PC-3 (cell line): ENCODE data around the gene WDR59. TPM values are rescaled to one million over a fixed set of nuclear protein-coding genes. Genes with fewer than 3 reads are reported as not detected.

Experiments
- ATAC-seq: fragments of 200-7000 bp; cut with Tn5 transposase; 2 replicates; pipeline ENCODE4 v1.9.1; 2020; ENCODE audit warnings: mild to moderate bottlenecking, moderate library complexity
- BruUV-seq: library from RNA; stranded (reverse); fragments of 400-500 nt; replicated peaks from 2 replicates; lab custom pipeline; 2021; lab: Mats Ljungman, UMichigan
- CTCF ChIA-PET: fragments of 300-600 bp; sonication (Branson Sonifier 250); formaldehyde crosslinking; loops from one replicate; lab custom pipeline; 2022; ENCODE audit warnings: antibody characterized with exemption; lab: Charles Lee
- POLR2A ChIA-PET: fragments of 300-600 bp; sonication (Branson Sonifier 250); formaldehyde crosslinking; loops from one replicate; lab custom pipeline; 2022; ENCODE audit warnings: antibody characterized with exemption; ENCODE audit not compliant: unreplicated experiment; lab: Charles Lee
- DNase-seq: peaks from one replicate; pipeline ENCODE4 v3.0.0-alpha.2; 2015
- H2AFZ ChIP-seq: fragments of 300-600 bp; sonication (generic); 2 replicates; pipeline ENCODE4 v1.6.0; 2016; ENCODE audit warnings: antibody characterized with exemption, low read length
- H3F3A ChIP-seq: fragments of 300-600 bp; sonication (generic); one replicate; pipeline ENCODE4 v1.6.0; 2017; ENCODE audit warnings: antibody characterized with exemption, low read length, control low read depth, mild to moderate bottlenecking; ENCODE audit not compliant: unreplicated experiment
- H3K27ac ChIP-seq: fragments of 300-600 bp; sonication (generic); 2 replicates; pipeline ENCODE4 v1.5.1; 2016; ENCODE audit warnings: mild to moderate bottlenecking, low read length
- H3K27me3 ChIP-seq: fragments of 300-600 bp; sonication (generic); 2 replicates; pipeline ENCODE4 v1.6.1; 2016; ENCODE audit warnings: low read length, mixed read lengths
- H3K36me3 ChIP-seq: fragments of 300-600 bp; sonication (generic); 2 replicates; pipeline ENCODE4 v1.6.1; 2016; ENCODE audit warnings: low read depth, mixed run types, low read length, mixed read lengths
- H3K4me1 ChIP-seq: fragments of 300-600 bp; sonication (generic); 2 replicates; pipeline ENCODE4 v1.5.1; 2016; ENCODE audit warnings: low read length; ENCODE audit not compliant: insufficient read depth
- H3K4me2 ChIP-seq: fragments of 300-600 bp; sonication (generic); 2 replicates; pipeline ENCODE4 v1.6.0; 2016; ENCODE audit warnings: low read length
- H3K4me3 ChIP-seq: fragments of 300-600 bp; sonication (generic); 2 replicates; pipeline ENCODE4 v1.5.1; 2016; ENCODE audit warnings: mild to moderate bottlenecking, low read length, mixed read lengths
- H3K79me2 ChIP-seq: fragments of 300-600 bp; sonication (generic); 2 replicates; pipeline ENCODE4 v1.6.1; 2017; ENCODE audit warnings: low read length, mixed read lengths
- H3K9ac ChIP-seq: fragments of 300-600 bp; sonication (generic); 2 replicates; pipeline ENCODE4 v1.6.0; 2016; ENCODE audit warnings: mild to moderate bottlenecking, low read length
- H3K9me2 ChIP-seq: fragments of 300-600 bp; sonication (generic); replicated peaks from 2 replicates; pipeline ENCODE4 v1.6.1; 2016; ENCODE audit warnings: mixed run types, low read length, mixed read lengths
- H3K9me3 ChIP-seq: fragments of 300-600 bp; sonication (generic); 2 replicates; pipeline ENCODE4 v1.6.1; 2016; ENCODE audit warnings: low read length, mixed read lengths
- H4K20me1 ChIP-seq: fragments of 300-600 bp; sonication (generic); 2 replicates; pipeline ENCODE4 v1.6.1; 2016; ENCODE audit warnings: low read length, mixed read lengths
- CTCF ChIP-seq: fragments of 300-600 bp; sonication (generic); conservative IDR thresholded peaks from 2 replicates; pipeline ENCODE4 v1.5.1; 2017; ENCODE audit warnings: antibody characterized with exemption, low read depth, mild to moderate bottlenecking, low read length
- EZH2 ChIP-seq: fragments of 300-600 bp; sonication (generic); IDR thresholded peaks from one replicate; pipeline ENCODE4 v1.6.1; 2017; ENCODE audit warnings: antibody characterized with exemption, mild to moderate bottlenecking, low read length; ENCODE audit not compliant: unreplicated experiment
- EZH2phosphoT487 ChIP-seq: fragments of 300-600 bp; sonication (generic); IDR thresholded peaks from 2 replicates; pipeline ENCODE4 v1.6.1; 2018; ENCODE audit warnings: mild to moderate bottlenecking, antibody characterized with exemption, low read length, borderline replicate concordance
- intact Hi-C: fragments of 100-400 bp; cut with micrococcal nuclease; formaldehyde crosslinking; loops from 2 replicates; pipeline ENCODE4 v1.9.0; 2023
- total RNA-seq: library from RNA; depleted of rRNA; stranded (reverse); fragments of >200 nt; gene quantifications from 2 replicates; pipeline ENCODE4 v1.2.3, GENCODE V29; 2014

WDR59 gene
- total RNA-seq, 1 experiment from 2014 or later = 11.8 TPM

GRCh38 chr16:75025761-75026160 lies 40.8 kb upstream of the WDR59 start:
- H3K4me1 ChIP-seq = peaks cover 24% of the 10 kb centered on the region
- no peak overlapping the region for H3K9ac ChIP-seq
- no peak overlapping the region for H2AFZ ChIP-seq
- H3K9me2 ChIP-seq = no peaks in the 10 kb centered on the region
- no peaks in the 10 kb centered on the region for H3K27me3 ChIP-seq
- no peak overlapping the region for H3K4me3 ChIP-seq
- DNase-seq (no peak), ATAC-seq (no peak)
- H3K79me2 ChIP-seq = peaks cover 78% of the 10 kb centered on the region
- peaks cover 7% of the 10 kb centered on the region for H3K36me3 ChIP-seq
- no TSS peak for BruUV-seq
- TF ChIP-seq CTCF (no peak), EZH2 (no peak), EZH2phosphoT487 (no peak)
- intact Hi-C loops = no loop called here
- ChIA-PET CTCF (no interaction called here), POLR2A (interaction anchor here (0.5 kb wide), 1 partner anchor 597 kb away, joined by 3 read pairs; the partner anchor contains the start of gene ADAT1)
- no peaks in the 10 kb centered on the region for H4K20me1 ChIP-seq
- H3K4me2 ChIP-seq = no peak overlapping the region
- H3F3A ChIP-seq = peaks cover 7% of the 10 kb centered on the region
- H3K9me3 ChIP-seq = peaks cover 5% of the 10 kb centered on the region
- no peak overlapping the region for H3K27ac ChIP-seq

GRCh38 chr16:75024594-75024993 lies 39.7 kb upstream of the WDR59 start:
- Histone ChIP-seq H3K4me3 (no peak overlapping the region), H3K36me3 (peaks cover 9% of the 10 kb centered on the region), H3K9me3 (peaks cover 5% of the 10 kb centered on the region), H3K27ac (no peak overlapping the region), H3K9me2 (no peaks in the 10 kb centered on the region), H3K9ac (no peak overlapping the region), H2AFZ (no peak overlapping the region), H3K79me2 (peaks cover 80% of the 10 kb centered on the region), H3F3A (no peaks in the 10 kb centered on the region), H3K4me2 (no peak overlapping the region), H3K27me3 (no peaks in the 10 kb centered on the region), H3K4me1 (peaks cover 13% of the 10 kb centered on the region), H4K20me1 (no peaks in the 10 kb centered on the region)
- ChIA-PET POLR2A (no interaction called here), CTCF (no interaction called here)
- intact Hi-C loops = no loop called here
- TF ChIP-seq CTCF (no peak), EZH2 (no peak), EZH2phosphoT487 (no peak)
- no TSS peak for BruUV-seq
- ATAC-seq (no peak), DNase-seq (no peak)

DNA sequence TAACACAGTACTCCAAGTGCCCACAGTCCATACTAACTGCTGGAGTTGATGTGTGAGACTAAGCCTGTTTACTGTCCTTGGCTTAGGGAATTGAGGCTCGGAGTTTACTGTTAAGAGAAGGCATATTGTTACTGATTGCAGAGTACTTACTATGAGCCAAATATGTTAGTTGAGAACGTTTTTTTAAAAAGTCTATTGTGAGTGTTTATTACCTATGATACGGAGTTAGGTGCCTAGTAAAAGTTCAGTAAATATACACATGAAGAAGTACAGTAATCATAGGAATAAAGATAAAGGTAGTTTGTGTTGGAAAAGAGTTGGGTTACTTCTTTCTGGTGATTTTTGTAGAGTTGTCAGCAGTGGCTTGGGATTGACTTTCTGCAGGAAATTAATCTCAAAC lies 39.3 kb upstream of the WDR59 start:
- intact Hi-C loops = no loop called here
- no peak overlapping the region for H3K4me2 ChIP-seq
- no peak for ATAC-seq
- BruUV-seq = no TSS peak
- peaks cover 80% of the 10 kb centered on the region for H3K79me2 ChIP-seq
- TF ChIP-seq CTCF (no peak), EZH2 (no peak), EZH2phosphoT487 (no peak)
- H3K9me2 ChIP-seq = no peaks in the 10 kb centered on the region
- DNase-seq = no peak
- peaks cover 10% of the 10 kb centered on the region for H3K4me1 ChIP-seq
- ChIA-PET CTCF (no interaction called here), POLR2A (no interaction called here)
- peaks cover 9% of the 10 kb centered on the region for H3K36me3 ChIP-seq
- H3K4me3 ChIP-seq = no peak overlapping the region
- no peak overlapping the region for H3K27ac ChIP-seq
- H3K9me3 ChIP-seq = peaks cover 5% of the 10 kb centered on the region
- H3K9ac ChIP-seq = no peak overlapping the region
- no peaks in the 10 kb centered on the region for H4K20me1 ChIP-seq
- no peak overlapping the region for H2AFZ ChIP-seq
- H3F3A ChIP-seq = no peaks in the 10 kb centered on the region
- H3K27me3 ChIP-seq = no peaks in the 10 kb centered on the region
